AG10803 (cell line): Measurements from ENCODE around the gene MSANTD1.
A peak's percentile ranks its signal among the peaks of the same experiment; 100 is the strongest.

Experiments used
- DNase-seq: peaks from one replicate; pipeline ENCODE4 v3.0.0; 2010; ENCODE audit warnings: low read depth
- H3K4me3 ChIP-seq: 2 replicates; pipeline ENCODE4 v1.5.1; 2011; ENCODE audit warnings: mild to moderate bottlenecking, low read length, control low read depth
- TF ChIP-seq, protein P1 (sequence below): conservative IDR thresholded peaks from 2 replicates; pipeline ENCODE4 v1.5.1; 2011; ENCODE audit warnings: mild to moderate bottlenecking, low read length, control low read depth, inconsistent platforms

The MSANTD1 gene

DNA sequence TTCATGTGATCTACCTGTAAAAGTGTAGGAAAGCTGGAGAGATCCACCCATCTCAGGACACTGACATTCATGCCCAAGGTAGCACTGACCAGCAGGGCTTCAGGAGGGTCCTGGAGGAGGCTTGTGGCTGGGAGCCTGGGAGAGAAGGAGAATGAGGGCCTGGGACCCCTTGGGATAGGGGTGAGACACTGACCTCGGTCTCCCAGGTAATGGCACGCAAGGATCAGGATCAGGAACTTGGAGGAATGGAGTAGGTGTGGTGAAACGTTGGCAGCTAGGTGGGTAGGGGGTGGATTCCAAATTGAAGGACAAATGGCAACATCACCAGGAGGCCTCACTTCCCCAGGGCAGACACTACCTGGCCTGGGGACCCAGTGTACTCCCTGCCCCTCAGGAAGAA is 31.5 kb downstream of the MSANTD1 start:
- DNase-seq: no peak
- H3K4me3 ChIP-seq: no peak overlapping the region
- TF ChIP-seq, protein P1, sequence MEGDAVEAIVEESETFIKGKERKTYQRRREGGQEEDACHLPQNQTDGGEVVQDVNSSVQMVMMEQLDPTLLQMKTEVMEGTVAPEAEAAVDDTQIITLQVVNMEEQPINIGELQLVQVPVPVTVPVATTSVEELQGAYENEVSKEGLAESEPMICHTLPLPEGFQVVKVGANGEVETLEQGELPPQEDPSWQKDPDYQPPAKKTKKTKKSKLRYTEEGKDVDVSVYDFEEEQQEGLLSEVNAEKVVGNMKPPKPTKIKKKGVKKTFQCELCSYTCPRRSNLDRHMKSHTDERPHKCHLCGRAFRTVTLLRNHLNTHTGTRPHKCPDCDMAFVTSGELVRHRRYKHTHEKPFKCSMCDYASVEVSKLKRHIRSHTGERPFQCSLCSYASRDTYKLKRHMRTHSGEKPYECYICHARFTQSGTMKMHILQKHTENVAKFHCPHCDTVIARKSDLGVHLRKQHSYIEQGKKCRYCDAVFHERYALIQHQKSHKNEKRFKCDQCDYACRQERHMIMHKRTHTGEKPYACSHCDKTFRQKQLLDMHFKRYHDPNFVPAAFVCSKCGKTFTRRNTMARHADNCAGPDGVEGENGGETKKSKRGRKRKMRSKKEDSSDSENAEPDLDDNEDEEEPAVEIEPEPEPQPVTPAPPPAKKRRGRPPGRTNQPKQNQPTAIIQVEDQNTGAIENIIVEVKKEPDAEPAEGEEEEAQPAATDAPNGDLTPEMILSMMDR: no peak

DNA sequence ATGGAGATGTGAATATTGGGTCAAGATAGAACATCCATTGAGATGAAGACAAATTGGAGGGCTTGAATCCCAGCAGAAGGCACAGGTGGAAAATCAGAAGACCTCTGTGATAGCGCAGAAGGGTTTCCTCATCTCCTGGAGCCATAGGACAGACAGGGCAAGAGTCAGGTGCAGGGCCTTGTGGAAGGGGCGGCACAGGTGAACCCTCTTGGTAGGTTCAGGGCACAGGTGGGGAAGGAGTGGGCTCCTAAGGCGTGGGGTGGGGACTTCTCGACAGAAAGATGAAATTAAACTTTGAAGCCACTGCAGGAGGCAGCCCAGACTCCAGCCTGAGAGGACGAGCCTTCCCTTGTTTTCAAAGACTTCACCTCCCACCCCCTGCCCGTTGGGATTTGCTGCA is 34.5 kb downstream of the MSANTD1 start:
- no peak for DNase-seq
- H3K4me3 ChIP-seq: no peak overlapping the region
- TF ChIP-seq, protein P1: no peak

DNA sequence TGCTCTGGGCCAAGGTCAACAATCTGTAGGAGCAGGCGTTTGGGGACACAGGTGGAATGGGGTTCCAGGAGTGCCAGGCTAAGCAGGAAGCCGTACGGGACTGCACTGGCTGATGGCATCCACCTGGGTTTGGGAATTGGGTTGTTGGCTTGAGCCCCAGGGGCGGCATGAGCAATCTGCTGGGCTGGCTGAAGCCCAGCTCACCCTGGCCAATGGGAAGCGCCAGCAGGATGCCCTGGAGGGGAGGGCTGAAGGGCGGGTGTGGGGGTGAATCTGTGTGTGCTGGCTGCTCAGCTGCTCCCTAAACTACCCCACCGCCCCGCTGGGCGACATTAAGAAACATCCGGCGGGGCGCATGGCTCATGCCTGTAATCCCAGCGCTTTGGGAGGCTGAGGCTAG is 35.0 kb downstream of the MSANTD1 start:
- TF ChIP-seq, protein P1: no peak
- DNase-seq: no peak
- no peak overlapping the region for H3K4me3 ChIP-seq

DNA sequence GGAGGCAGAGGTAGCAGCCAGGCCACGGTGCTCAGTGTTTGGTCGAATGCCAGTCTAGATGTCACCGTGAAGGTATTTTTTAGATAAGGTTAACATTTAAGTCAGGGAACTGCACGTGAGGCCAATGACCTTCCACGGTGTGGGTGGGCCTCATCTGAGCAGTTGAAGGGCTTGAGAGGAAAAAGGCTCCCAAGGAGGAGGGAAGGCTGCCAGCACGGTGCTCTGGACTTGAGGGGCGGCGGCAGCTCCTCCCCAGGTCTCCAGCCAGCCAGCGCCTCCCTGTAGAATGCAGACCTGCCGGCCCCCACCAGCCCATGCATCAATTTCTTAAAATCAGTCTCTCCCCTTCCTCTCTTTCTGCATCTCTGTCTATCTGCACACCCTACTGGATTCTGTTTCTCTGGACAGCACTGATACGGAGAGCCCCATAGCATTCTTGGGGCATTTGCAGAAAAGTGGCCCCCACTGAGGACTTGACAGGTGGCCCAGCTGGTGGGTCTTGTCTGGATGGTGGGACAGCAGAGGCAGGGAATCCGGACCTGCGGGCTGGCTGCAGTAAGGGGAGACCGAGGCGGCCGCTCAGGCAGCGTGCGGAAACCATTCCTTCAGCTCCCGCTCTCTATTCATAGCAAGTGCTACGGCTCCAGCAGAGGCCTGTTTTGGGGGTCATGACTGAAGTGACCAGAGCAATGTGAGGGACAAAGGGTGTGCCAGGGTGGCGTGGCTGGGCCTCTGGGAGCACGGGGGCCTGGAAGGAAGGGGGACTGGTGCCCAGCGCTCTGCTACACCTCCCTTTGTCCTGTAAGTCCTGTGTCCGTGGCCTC is 36.0 kb downstream of the MSANTD1 start:
- TF ChIP-seq, protein P1: no peak
- no peak for DNase-seq
- H3K4me3 ChIP-seq: no peak overlapping the region

GRCh38 chr4:3285558-3286334 is 36.8 kb downstream of the MSANTD1 start:
- TF ChIP-seq, protein P1: no peak
- peak; percentile 89 for DNase-seq
- peak overlapping the region; percentile 29 for H3K4me3 ChIP-seq

GRCh38 chr4:3286335-3287175 is 37.6 kb downstream of the MSANTD1 start:
- no peak for DNase-seq
- H3K4me3 ChIP-seq: no peak overlapping the region
- TF ChIP-seq, protein P1: no peak
